ENCODE measurements around the gene TPRKB. TPM values are rescaled to one million over a fixed set of nuclear protein-coding genes. Genes with fewer than 3 reads are reported as not detected.
"Not testable (repeated sequence)": the region's sequence is repeated elsewhere in the genome, so short reads cannot be mapped to it uniquely, and the experiment has no call there.

Gene TPRKB
- total and polyA plus RNA-seq, 8 donors, result 3.1 to 76.0 (median 31.4) TPM; not detected in 1

DNA sequence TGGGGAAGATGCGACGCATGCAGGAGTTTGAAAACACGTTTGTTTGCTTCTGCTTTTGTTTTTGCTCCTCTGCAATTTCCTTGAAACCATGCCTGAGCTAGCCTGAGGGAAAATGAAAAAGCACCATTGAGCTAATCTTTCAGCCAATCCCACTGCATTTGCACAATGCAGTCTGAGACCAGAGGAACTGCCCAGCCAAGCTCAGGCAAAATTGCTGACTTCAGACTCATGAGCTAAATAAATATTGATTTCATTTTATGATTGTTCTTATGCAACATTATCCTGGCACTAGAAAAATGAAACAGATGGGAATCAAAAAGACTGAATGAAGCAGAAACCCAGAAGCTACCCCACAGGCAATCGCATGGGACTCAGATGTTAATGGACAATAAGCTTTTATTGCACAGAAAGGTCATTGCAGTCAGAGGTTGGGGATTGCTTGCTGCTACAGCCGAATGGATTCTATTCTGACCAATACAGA lies 37.0 kb downstream of the TPRKB start:
- peak; percentile 50 to 61 for DNase-seq
- intact Hi-C loops (cut with DNase I; ENCODE audit: low total_unique reads), result no loop called here
- 25 to 38% (median 33%) methylated on average over 5 of the region's 5 CpGs for WGBS, 5 donors
- Histone ChIP-seq H3K4me3 (no peak overlapping the region), H3K27me3 (no peaks in the 10 kb centered on the region), H3K36me3 (no peaks in the 10 kb centered on the region), H3K4me1 (peaks cover 15 to 37% (median 21%) of the 10 kb centered on the region in 4 donors), H3K9me3 (no peaks in the 10 kb centered on the region), H3K27ac (peak overlapping the region; percentile 56 to 84 (median 72))
- TF ChIP-seq POLR2AphosphoS5 (IDR thresholded peaks at IDR 0.05) (peak in 1 of 3 donors; percentile 49), POLR2A (IDR thresholded peaks at IDR 0.05) (no peak)

DNA sequence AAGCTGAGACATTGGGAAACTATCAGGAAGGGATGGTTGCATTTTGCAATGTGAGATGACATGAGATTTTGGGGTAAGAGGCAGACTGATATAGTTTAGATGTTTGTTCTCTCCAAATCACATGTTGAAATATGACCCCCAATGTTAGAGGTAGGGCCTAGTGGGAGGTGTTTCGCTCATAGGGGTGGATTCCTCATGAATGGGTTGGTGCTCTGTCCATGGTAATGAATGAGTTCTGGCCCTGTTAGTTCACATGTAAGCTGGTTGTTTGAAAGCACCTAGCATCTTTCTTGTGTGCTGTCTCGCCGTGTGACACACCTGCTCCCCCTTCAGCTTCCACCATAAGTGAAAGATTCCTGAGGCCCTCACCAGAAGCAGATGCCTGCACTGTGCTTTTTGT lies 37.7 kb downstream of the TPRKB start:
- Histone ChIP-seq H3K27me3 (no peaks in the 10 kb centered on the region), H3K36me3 (no peaks in the 10 kb centered on the region), H3K4me3 (no peak overlapping the region), H3K27ac (no peak overlapping the region), H3K9me3 (no peaks in the 10 kb centered on the region), H3K4me1 (peaks cover 15 to 37% (median 21%) of the 10 kb centered on the region in 4 donors)
- intact Hi-C loops (cut with DNase I; ENCODE audit: low total_unique reads), result no loop called here
- WGBS, 5 donors, result 87 to 96% (median 94%) methylated on average over 3 of the region's 3 CpGs
- TF ChIP-seq POLR2AphosphoS5 (IDR thresholded peaks at IDR 0.05) (no peak), EP300 (IDR thresholded peaks at IDR 0.05) (no peak)
- TF ChIP-seq, protein P1, sequence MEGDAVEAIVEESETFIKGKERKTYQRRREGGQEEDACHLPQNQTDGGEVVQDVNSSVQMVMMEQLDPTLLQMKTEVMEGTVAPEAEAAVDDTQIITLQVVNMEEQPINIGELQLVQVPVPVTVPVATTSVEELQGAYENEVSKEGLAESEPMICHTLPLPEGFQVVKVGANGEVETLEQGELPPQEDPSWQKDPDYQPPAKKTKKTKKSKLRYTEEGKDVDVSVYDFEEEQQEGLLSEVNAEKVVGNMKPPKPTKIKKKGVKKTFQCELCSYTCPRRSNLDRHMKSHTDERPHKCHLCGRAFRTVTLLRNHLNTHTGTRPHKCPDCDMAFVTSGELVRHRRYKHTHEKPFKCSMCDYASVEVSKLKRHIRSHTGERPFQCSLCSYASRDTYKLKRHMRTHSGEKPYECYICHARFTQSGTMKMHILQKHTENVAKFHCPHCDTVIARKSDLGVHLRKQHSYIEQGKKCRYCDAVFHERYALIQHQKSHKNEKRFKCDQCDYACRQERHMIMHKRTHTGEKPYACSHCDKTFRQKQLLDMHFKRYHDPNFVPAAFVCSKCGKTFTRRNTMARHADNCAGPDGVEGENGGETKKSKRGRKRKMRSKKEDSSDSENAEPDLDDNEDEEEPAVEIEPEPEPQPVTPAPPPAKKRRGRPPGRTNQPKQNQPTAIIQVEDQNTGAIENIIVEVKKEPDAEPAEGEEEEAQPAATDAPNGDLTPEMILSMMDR (IDR thresholded peaks at IDR 0.05), result no peak
- DNase-seq, result no peak

DNA sequence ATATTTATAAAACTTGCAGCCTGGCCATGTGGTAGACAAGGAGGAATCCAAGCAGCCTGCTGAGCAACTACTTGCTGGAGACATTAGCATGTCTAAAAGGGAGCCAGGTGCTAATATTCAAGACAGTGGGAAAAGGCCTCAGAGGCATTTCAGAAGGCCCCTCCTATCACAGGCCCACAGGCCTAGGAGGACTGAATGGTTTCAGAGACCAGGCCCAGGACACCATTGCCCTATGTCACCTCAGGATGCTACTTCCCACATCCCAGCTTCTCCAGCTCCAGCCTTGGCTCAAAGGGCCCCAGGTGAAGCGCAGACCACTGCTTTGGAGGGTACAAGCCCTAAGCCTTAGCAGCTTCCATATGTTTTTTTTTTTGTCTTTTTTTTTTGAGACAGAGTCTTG lies 39.0 kb downstream of the TPRKB start:
- Histone ChIP-seq H3K27ac (no peak overlapping the region), H3K27me3 (no peaks in the 10 kb centered on the region), H3K4me3 (no peak overlapping the region), H3K36me3 (no peaks in the 10 kb centered on the region), H3K4me1 (peaks cover 15 to 37% (median 21%) of the 10 kb centered on the region in 4 donors), H3K9me3 (no peaks in the 10 kb centered on the region)
- 79 to 100% (median 95%) methylated on average over 1 of the region's 1 CpG for WGBS, 5 donors
- DNase-seq, result no peak
- TF ChIP-seq EP300 (IDR thresholded peaks at IDR 0.05) (no peak), POLR2AphosphoS5 (IDR thresholded peaks at IDR 0.05) (no peak), POLR2A (IDR thresholded peaks at IDR 0.05) (no peak)
- TF ChIP-seq, protein P1 (IDR thresholded peaks at IDR 0.05), result no peak
- intact Hi-C loops (cut with DNase I; ENCODE audit: low total_unique reads), result no loop called here

DNA sequence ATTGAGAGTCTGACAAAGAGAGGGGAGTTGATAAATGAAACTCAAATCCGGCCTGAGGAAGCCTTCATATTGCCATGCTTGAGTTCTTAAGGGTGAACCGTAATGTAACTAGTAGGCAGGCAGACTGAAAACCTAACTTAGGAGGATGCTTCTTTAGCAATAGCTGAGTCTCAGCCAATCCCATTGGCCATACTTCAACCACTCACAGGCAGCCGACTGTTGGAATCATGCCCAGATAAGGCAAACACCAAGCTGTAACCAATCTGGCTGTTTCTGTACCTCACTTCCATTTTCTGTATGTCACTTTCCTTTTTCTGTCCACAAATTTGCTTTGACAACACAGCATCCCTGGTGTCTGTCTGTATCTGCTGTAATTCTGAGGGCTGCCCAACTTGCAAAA lies 39.5 kb downstream of the TPRKB start:
- Histone ChIP-seq H3K4me3 (no peak overlapping the region), H3K4me1 (peaks cover 15 to 32% (median 21%) of the 10 kb centered on the region in 4 donors), H3K9me3 (no peaks in the 10 kb centered on the region), H3K27me3 (no peaks in the 10 kb centered on the region), H3K27ac (no peak overlapping the region), H3K36me3 (no peaks in the 10 kb centered on the region)
- no peak for TF ChIP-seq EP300 (IDR thresholded peaks at IDR 0.05)
- TF ChIP-seq, protein P1 (IDR thresholded peaks at IDR 0.05), result no peak
- DNase-seq, result no peak
- 62 to 71% (median 68%) methylated on average over 3 of the region's 3 CpGs for WGBS, 5 donors
- intact Hi-C loops (cut with DNase I; ENCODE audit: low total_unique reads), result no loop called here

DNA sequence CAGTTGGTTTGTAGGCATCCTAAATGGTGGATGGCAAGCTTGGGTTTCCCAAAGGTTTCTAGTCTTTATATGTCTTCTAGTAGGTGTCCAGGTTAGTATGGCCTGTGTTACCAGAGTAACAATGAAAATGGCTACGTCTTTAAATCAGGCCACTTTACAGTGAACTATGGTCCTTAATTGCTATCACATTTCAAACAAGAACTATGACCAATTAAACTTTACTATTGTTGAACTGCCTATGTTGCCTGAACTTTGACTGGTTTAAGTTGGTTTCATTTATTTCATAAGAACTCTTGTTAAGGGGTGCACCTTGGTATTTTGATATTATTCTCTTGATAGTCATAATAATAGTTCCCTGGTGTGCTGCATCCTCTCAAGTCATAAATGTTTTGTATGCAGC lies 40.2 kb downstream of the TPRKB start:
- 43 to 77% (median 65%) methylated on average over 1 of the region's 1 CpG for WGBS, 5 donors
- H3K36me3 ChIP-seq; H3K27me3 ChIP-seq; DNase-seq; H3K27ac ChIP-seq; H3K4me3 ChIP-seq; intact Hi-C loops (cut with DNase I; ENCODE audit: low total_unique reads); H3K9me3 ChIP-seq: not testable (repeated sequence)
- H3K4me1 ChIP-seq, result peaks cover 14 to 26% (median 18%) of the 10 kb centered on the region in 4 donors

DNA sequence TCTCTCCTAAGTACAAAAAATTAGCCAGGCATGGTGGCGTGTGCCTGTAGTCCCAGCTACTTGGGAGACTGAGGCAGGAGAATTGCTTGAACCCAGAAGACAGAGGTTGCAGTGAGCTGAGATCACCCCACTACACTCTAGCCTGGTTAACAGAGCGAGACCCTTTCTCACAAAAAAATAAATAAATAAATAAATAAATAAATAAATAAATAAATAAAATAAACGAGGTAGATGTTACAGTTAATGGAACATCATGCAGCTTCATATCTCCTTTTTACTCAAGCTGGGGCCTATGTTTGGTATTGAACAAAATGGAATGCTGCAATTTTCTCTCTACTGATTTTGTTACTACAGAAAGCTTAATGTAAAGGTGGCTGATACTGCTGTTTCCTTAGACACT lies 40.6 kb downstream of the TPRKB start:
- intact Hi-C loops (cut with DNase I; ENCODE audit: low total_unique reads); H3K4me3 ChIP-seq; H3K9me3 ChIP-seq; H3K27me3 ChIP-seq; H3K27ac ChIP-seq; H3K36me3 ChIP-seq; DNase-seq: not testable (repeated sequence)
- peaks cover 9 to 22% (median 15%) of the 10 kb centered on the region in 4 donors for H3K4me1 ChIP-seq
- WGBS, 5 donors, result 88 to 92% (median 91%) methylated on average over 3 of the region's 3 CpGs

Measured in stomach (tissue), 9 donors.